ENCODE data around the gene TMEM200B. TPM values are rescaled to one million over a fixed set of nuclear protein-coding genes. Genes with fewer than 3 reads are reported as not detected.

The TMEM200B gene
- 6.7 and 8.8 TPM in 2 replicates for total RNA-seq

GRCh38 chr1:29123887-29124365, at the start of gene TMEM200B:
TSS of gene TMEM200B (minus strand) at chr1:29123903. CDS start at chr1:29121828, 2,075 bp downstream.

Other genes with a start within 250 kb of the TMEM200B start
- 10.4 and 15.6 TPM in 2 replicates for gene EPB41, start 209.3 kb downstream of the TMEM200B start, total RNA-seq
- 17.4 and 26.4 TPM in 2 replicates for gene SRSF4, start 58.0 kb upstream of the TMEM200B start, total RNA-seq
- 31.9 and 39.6 TPM in 2 replicates for gene MECR, start 107.0 kb upstream of the TMEM200B start, total RNA-seq
- 27.5 and 51.3 TPM in 2 replicates for gene PTPRU, start 112.6 kb upstream of the TMEM200B start, total RNA-seq

Data from mesangial cell (primary cell).